ENCODE data around the gene PTPRM. TPM values are rescaled to one million over a fixed set of nuclear protein-coding genes. Genes with fewer than 3 reads are reported as not detected.

Gene PTPRM
- total RNA-seq (2022) (42.3 and 48.5 TPM in 2 replicates), Bru-seq, nascent RNA (percentile 72 among the genes with signal in this experiment), BruChase-seq, experiment 1, labeled RNA remaining after a 6-hour chase (percentile 55 among the genes with signal in this experiment), BruChase-seq, experiment 2, labeled RNA remaining after a 2-hour chase (percentile 54 among the genes with signal in this experiment)
- long read RNA-seq, partial matches to known transcripts: 6 of 21 reads
- long read RNA-seq, other reads (novel, unspliced or antisense): 15 of 21 reads

GRCh38 chr18:7566567-7567473 is at the start of gene PTPRM:
TSS of gene PTPRM (plus strand) at chr18:7567316. CDS start at chr18:7567819, 503 bp downstream.
- Mint-ChIP-seq H3K4me1 (ENCODE audit: low read depth, unreplicated experiment) (peaks cover 36% of the 10 kb centered on the region), H3K27ac (ENCODE audit: unreplicated experiment) (no peak within 1 kb of the TSS), H3K27me3 (ENCODE audit: unreplicated experiment) (no peaks in the 10 kb centered on the region), H3K9me3 (ENCODE audit: low read depth, unreplicated experiment) (no peaks in the 10 kb centered on the region), H3K36me3 (ENCODE audit: insufficient read depth, unreplicated experiment) (peaks cover 24% of the 10 kb centered on the region), H3K4me3 (ENCODE audit: low read depth, unreplicated experiment) (peak within 1 kb of the TSS; percentile 78)
- DNase-seq: peak; percentile 86
- TF ChIP-seq CTCF (IDR thresholded peaks at IDR 0.05; ENCODE audit: unreplicated experiment): no peak
- no TSS peak for BruUV-seq (replicated peaks)
- intact Hi-C loops (cut with micrococcal nuclease; ENCODE audit: unreplicated experiment): loop anchor here (2.0 to 10.0 kb wide), 4 partner anchors 55 to 918 kb away; no protein-coding TSS in a partner anchor
- CTCF ChIA-PET: interaction anchor here (0.5 to 3.3 kb wide), 9 partner anchors 13 to 451 kb away, joined by 3 to 31 read pairs (median 6); no protein-coding TSS in a partner anchor

GRCh38 chr18:7517852-7518251 is 49.3 kb upstream of the PTPRM start:
- intact Hi-C loops (cut with micrococcal nuclease; ENCODE audit: unreplicated experiment): no loop called here
- H3K9me3 Mint-ChIP-seq (ENCODE audit: low read depth, unreplicated experiment): no peaks in the 10 kb centered on the region
- DNase-seq: no peak
- no peaks in the 10 kb centered on the region for H3K27me3 Mint-ChIP-seq (ENCODE audit: unreplicated experiment)
- no peak overlapping the region for H3K27ac Mint-ChIP-seq (ENCODE audit: unreplicated experiment)
- H3K4me3 Mint-ChIP-seq (ENCODE audit: low read depth, unreplicated experiment): no peak overlapping the region
- TF ChIP-seq CTCF (IDR thresholded peaks at IDR 0.05; ENCODE audit: unreplicated experiment): no peak
- no peaks in the 10 kb centered on the region for H3K36me3 Mint-ChIP-seq (ENCODE audit: insufficient read depth, unreplicated experiment)
- H3K4me1 Mint-ChIP-seq (ENCODE audit: low read depth, unreplicated experiment): peaks cover 4% of the 10 kb centered on the region
- BruUV-seq (replicated peaks): no TSS peak
- CTCF ChIA-PET: no interaction called here

DNA sequence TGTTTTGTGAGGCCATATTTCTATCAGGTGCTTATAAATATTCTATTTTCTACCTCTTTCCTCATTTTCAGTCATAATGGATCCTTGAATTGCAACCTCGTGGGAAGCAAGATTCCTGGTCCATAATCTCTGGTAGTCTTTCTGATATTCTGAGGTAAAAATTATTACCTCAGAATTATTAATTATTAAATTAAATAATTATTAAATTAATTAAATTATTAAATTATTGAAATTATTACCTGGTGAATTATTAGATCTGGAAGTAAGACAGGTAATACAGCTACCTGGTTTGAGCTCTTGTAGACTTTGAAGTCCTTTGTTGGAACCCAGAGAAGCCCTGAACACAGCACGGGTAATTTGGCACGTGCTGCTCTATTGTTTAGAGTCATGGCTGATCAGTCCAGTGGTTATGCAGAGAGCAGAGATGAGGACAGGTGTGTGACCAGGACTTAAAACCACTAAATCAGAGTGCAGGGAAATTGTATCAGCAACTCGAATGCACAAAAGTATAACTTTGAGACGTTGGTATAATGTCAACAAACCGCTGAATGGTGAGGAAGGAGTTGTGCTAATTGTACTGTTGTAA is 46.8 kb upstream of the PTPRM start:
- H3K4me3 Mint-ChIP-seq (ENCODE audit: low read depth, unreplicated experiment): no peak overlapping the region
- no peak for DNase-seq
- no peak for TF ChIP-seq CTCF (IDR thresholded peaks at IDR 0.05; ENCODE audit: unreplicated experiment)
- no peaks in the 10 kb centered on the region for H3K4me1 Mint-ChIP-seq (ENCODE audit: low read depth, unreplicated experiment)
- no peaks in the 10 kb centered on the region for H3K36me3 Mint-ChIP-seq (ENCODE audit: insufficient read depth, unreplicated experiment)
- no TSS peak for BruUV-seq (replicated peaks)
- no peaks in the 10 kb centered on the region for H3K9me3 Mint-ChIP-seq (ENCODE audit: low read depth, unreplicated experiment)
- H3K27ac Mint-ChIP-seq (ENCODE audit: unreplicated experiment): no peak overlapping the region
- H3K27me3 Mint-ChIP-seq (ENCODE audit: unreplicated experiment): no peaks in the 10 kb centered on the region
- intact Hi-C loops (cut with micrococcal nuclease; ENCODE audit: unreplicated experiment): no loop called here
- CTCF ChIA-PET: no interaction called here

DNA sequence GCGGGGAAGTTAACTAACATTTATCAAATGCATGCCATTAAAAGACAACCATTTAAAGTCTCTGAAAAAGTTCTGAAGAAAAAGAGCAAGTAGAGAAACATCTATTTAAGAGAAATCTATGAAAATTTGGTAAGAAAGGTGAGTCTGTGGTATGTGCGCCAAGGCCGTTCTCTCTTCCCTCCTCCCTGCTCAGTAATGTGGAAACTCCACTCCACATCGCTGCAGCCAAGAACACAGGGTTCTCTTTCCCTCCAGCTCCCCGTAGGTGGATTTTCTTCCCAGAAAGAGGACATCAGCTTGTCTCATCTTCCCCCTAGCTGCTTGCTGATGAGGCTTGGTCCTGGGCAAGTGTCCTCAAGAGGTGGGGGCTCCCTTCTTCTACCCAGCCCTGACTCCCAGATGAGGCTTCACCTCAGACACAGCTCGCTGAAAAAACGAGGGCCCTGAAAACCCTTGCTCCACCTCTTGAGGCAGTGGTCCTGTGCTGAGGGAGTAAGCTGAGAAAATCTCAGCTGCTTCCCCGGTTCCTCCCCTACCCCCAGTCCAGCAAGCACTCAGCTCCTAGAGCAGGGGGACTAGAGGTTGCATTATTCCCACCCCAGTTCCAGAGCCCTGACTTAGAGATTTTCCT is 45.8 kb upstream of the PTPRM start:
- H3K4me3 Mint-ChIP-seq (ENCODE audit: low read depth, unreplicated experiment): no peak overlapping the region
- CTCF ChIA-PET: no interaction called here
- H3K27me3 Mint-ChIP-seq (ENCODE audit: unreplicated experiment): no peaks in the 10 kb centered on the region
- intact Hi-C loops (cut with micrococcal nuclease; ENCODE audit: unreplicated experiment): no loop called here
- H3K4me1 Mint-ChIP-seq (ENCODE audit: low read depth, unreplicated experiment): no peaks in the 10 kb centered on the region
- H3K27ac Mint-ChIP-seq (ENCODE audit: unreplicated experiment): no peak overlapping the region
- H3K9me3 Mint-ChIP-seq (ENCODE audit: low read depth, unreplicated experiment): no peaks in the 10 kb centered on the region
- no peak for DNase-seq
- no TSS peak for BruUV-seq (replicated peaks)
- H3K36me3 Mint-ChIP-seq (ENCODE audit: insufficient read depth, unreplicated experiment): no peaks in the 10 kb centered on the region
- TF ChIP-seq CTCF (IDR thresholded peaks at IDR 0.05; ENCODE audit: unreplicated experiment): no peak

Data from Calu3 (cell line).